GM23248 (cell line): Measurements from ENCODE around the gene DDAH1. TPM values are rescaled to one million over a fixed set of nuclear protein-coding genes. Genes with fewer than 3 reads are reported as not detected.

ENCODE experiments used
- DNase-seq: peaks from one replicate; pipeline ENCODE4 v3.0.0-alpha.2; 2015
- H2AFZ ChIP-seq: fragments of 200-600 bp; sonication (generic); 2 replicates; pipeline ENCODE4 v1.6.1; 2016; ENCODE audit warnings: antibody characterized with exemption
- H3F3A ChIP-seq: fragments of 200-600 bp; sonication (generic); 2 replicates; pipeline ENCODE4 v1.6.1; 2016; ENCODE audit warnings: mild to moderate bottlenecking, antibody characterized with exemption, mixed run types; ENCODE audit not compliant: insufficient read depth
- H3K27ac ChIP-seq: fragments of 200-600 bp; sonication (generic); 2 replicates; pipeline ENCODE4 v1.5.1; 2016; ENCODE audit warnings: mild to moderate bottlenecking
- H3K27me3 ChIP-seq: fragments of 200-600 bp; sonication (generic); replicated peaks from 2 replicates; pipeline ENCODE4 v1.6.1; 2016; ENCODE audit warnings: mild to moderate bottlenecking; ENCODE audit not compliant: insufficient read depth
- H3K36me3 ChIP-seq: fragments of 200-600 bp; sonication (generic); 2 replicates; pipeline ENCODE4 v1.6.1; 2016; ENCODE audit warnings: low read depth, mild to moderate bottlenecking
- H3K4me1 ChIP-seq: fragments of 200-600 bp; sonication (generic); 2 replicates; pipeline ENCODE4 v1.6.1; 2016; ENCODE audit warnings: mild to moderate bottlenecking; ENCODE audit not compliant: insufficient read depth
- H3K4me2 ChIP-seq: fragments of 200-600 bp; sonication (generic); one replicate; pipeline ENCODE4 v1.6.1; 2016; ENCODE audit warnings: mild to moderate bottlenecking; ENCODE audit not compliant: unreplicated experiment
- H3K4me3 ChIP-seq: fragments of 200-600 bp; sonication (generic); 2 replicates; pipeline ENCODE4 v1.5.1; 2016; ENCODE audit warnings: mild to moderate bottlenecking
- H3K79me2 ChIP-seq: fragments of 200-600 bp; sonication (generic); 2 replicates; pipeline ENCODE4 v1.6.1; 2016; ENCODE audit warnings: mild to moderate bottlenecking; ENCODE audit not compliant: insufficient read depth
- H3K9ac ChIP-seq: fragments of 200-600 bp; sonication (generic); 2 replicates; pipeline ENCODE4 v1.6.1; 2016; ENCODE audit warnings: mild to moderate bottlenecking
- H3K9me2 ChIP-seq: fragments of 200-600 bp; sonication (generic); 2 replicates; pipeline ENCODE4 v1.6.1; 2016; ENCODE audit warnings: mixed run types, mild to moderate bottlenecking, moderate library complexity; ENCODE audit not compliant: insufficient read depth
- H3K9me3 ChIP-seq: fragments of 200-600 bp; sonication (generic); one replicate; pipeline ENCODE4 v1.6.1; 2017; ENCODE audit warnings: low read depth
- H4K20me1 ChIP-seq: fragments of 200-600 bp; sonication (generic); 2 replicates; pipeline ENCODE4 v1.6.0; 2016; ENCODE audit not compliant: insufficient read depth
- EZH2 ChIP-seq: fragments of 200-600 bp; sonication (generic); IDR thresholded peaks from 2 replicates; pipeline ENCODE4 v1.6.1; 2018; ENCODE audit warnings: antibody characterized with exemption, mild to moderate bottlenecking; ENCODE audit not compliant: insufficient read depth, poor library complexity, severe bottlenecking
- EZH2phosphoT487 ChIP-seq: fragments of 200-600 bp; sonication (generic); IDR thresholded peaks from 2 replicates; pipeline ENCODE4 v1.6.1; 2018; ENCODE audit warnings: antibody characterized with exemption, moderate library complexity, mild to moderate bottlenecking, low read depth; ENCODE audit not compliant: insufficient read depth
- WGBS, 2 experiments: methylation state at CpG; one replicate each; pipeline ENCODE4 v1.1.6; 2015 to 2017; ENCODE audit warnings: low lambda C conversion rate in 2 of 2, low coverage in 1 of 2; ENCODE audit errors: missing lambda C conversion rate in 2 of 2; 5-methylcytosine and 5-hydroxymethylcytosine counted together
- in situ Hi-C: fragments of 300-500 bp; cut with MboI; formaldehyde crosslinking; loops from 2 replicates; pipeline ENCODE4 v1.15.0; 2020
- polyA plus RNA-seq: library from polyadenylated mRNA; unstranded; fragments of >200 nt; fragmentation: Nextera tagmentation; extraction: Ambion mirVana; gene quantifications from 2 replicates; pipeline ENCODE4 v1.2.1, GENCODE V29; 2016
- total RNA-seq: library from RNA; depleted of rRNA; stranded (reverse); fragments of >200 nt; shearing (Covaris generic); gene quantifications from 2 replicates; pipeline ENCODE4 v1.2.3, GENCODE V29; 2014

Gene DDAH1
- total and polyA plus RNA-seq, 2 experiments from 2014 or later: 168 to 238 TPM

GRCh38 chr1:85325920-85326319, 139.0 kb downstream of the DDAH1 start:
- Histone ChIP-seq H2AFZ (no peak overlapping the region), H3K9ac (no peak overlapping the region), H3F3A (peaks cover 94% of the 10 kb centered on the region), H3K4me1 (peaks cover 84% of the 10 kb centered on the region), H3K36me3 (peaks cover 5% of the 10 kb centered on the region), H4K20me1 (no peaks in the 10 kb centered on the region), H3K9me3 (no peaks in the 10 kb centered on the region), H3K9me2 (no peaks in the 10 kb centered on the region), H3K27me3 (no peaks in the 10 kb centered on the region), H3K27ac (peak overlapping the region; percentile 98), H3K4me2 (no peak overlapping the region), H3K4me3 (no peak overlapping the region), H3K79me2 (peaks cover 68% of the 10 kb centered on the region)
- no peak for DNase-seq
- TF ChIP-seq EZH2 (no peak), EZH2phosphoT487 (no peak)
- in situ Hi-C loops: no loop called here

GRCh38 chr1:85323770-85324169, 141.2 kb downstream of the DDAH1 start:
- Histone ChIP-seq H3K4me3 (no peak overlapping the region), H4K20me1 (no peaks in the 10 kb centered on the region), H3K79me2 (peaks cover 68% of the 10 kb centered on the region), H3K4me1 (peaks cover 87% of the 10 kb centered on the region), H3K4me2 (no peak overlapping the region), H3K9me3 (no peaks in the 10 kb centered on the region), H3K27ac (peak overlapping the region; percentile 99; the same call in 1 of the 2 replicates), H3K9me2 (no peaks in the 10 kb centered on the region), H3K36me3 (peaks cover 9% of the 10 kb centered on the region), H3K9ac (no peak overlapping the region), H3F3A (peaks cover 96% of the 10 kb centered on the region), H2AFZ (no peak overlapping the region), H3K27me3 (no peaks in the 10 kb centered on the region)
- in situ Hi-C loops: no loop called here
- 97 to 99% methylated on average over 5 of the region's 5 CpGs for WGBS, 2 experiments
- DNase-seq: no peak
- TF ChIP-seq EZH2 (no peak), EZH2phosphoT487 (no peak)

GRCh38 chr1:85322655-85323054, 142.3 kb downstream of the DDAH1 start:
- H3K4me1 ChIP-seq: peaks cover 87% of the 10 kb centered on the region
- 0 out of 2 replicates have a peak overlapping the region, but pooled peaks have one; percentile 21 for H3K9ac ChIP-seq
- no peak overlapping the region for H3K4me3 ChIP-seq
- in situ Hi-C loops: no loop called here
- peaks cover 69% of the 10 kb centered on the region for H3K79me2 ChIP-seq
- no peaks in the 10 kb centered on the region for H3K9me3 ChIP-seq
- no peak overlapping the region for H3K4me2 ChIP-seq
- peaks cover 96% of the 10 kb centered on the region for H3F3A ChIP-seq
- peak; percentile 71 for DNase-seq
- no peak overlapping the region for H2AFZ ChIP-seq
- no peaks in the 10 kb centered on the region for H3K9me2 ChIP-seq
- TF ChIP-seq EZH2: no peak
- TF ChIP-seq EZH2phosphoT487: no peak
- peaks cover 15% of the 10 kb centered on the region for H3K36me3 ChIP-seq
- H3K27ac ChIP-seq: peak overlapping the region; percentile 99
- 0 to 3% methylated on average over 2 of the region's 2 CpGs for WGBS, 2 experiments
- no peaks in the 10 kb centered on the region for H4K20me1 ChIP-seq
- no peaks in the 10 kb centered on the region for H3K27me3 ChIP-seq

- Histone ChIP-seq H4K20me1 (no peaks in the 10 kb centered on the region), H3K9me3 (no peaks in the 10 kb centered on the region), H3K79me2 (peaks cover 69% of the 10 kb centered on the region), H3K27ac (peak overlapping the region; percentile 99), H3K4me3 (no peak overlapping the region), H3K27me3 (no peaks in the 10 kb centered on the region), H3K4me2 (peak overlapping the region; percentile 27), H3K36me3 (peaks cover 25% of the 10 kb centered on the region), H3K9me2 (no peaks in the 10 kb centered on the region), H3F3A (peaks cover 96% of the 10 kb centered on the region), H3K9ac (peak overlapping the region; percentile 81), H3K4me1 (peaks cover 84% of the 10 kb centered on the region), H2AFZ (no peak overlapping the region)
- TF ChIP-seq EZH2phosphoT487 (peak; percentile 64; the same call in 1 of the 2 replicates), EZH2 (no peak)
- in situ Hi-C loops: no loop called here
- peak; percentile 75 for DNase-seq
- 80 to 92% methylated on average over 7 of the region's 7 CpGs for WGBS, 2 experiments
Observed at GRCh38 chr1:85321237-85321964, 143.6 kb downstream of the DDAH1 start.
